ENCODE measurements around the gene NUBPL.

GRCh38 chr14:31880935-31881334 is 319.7 kb downstream of the NUBPL start:
- TF ChIP-seq CTCF (IDR thresholded peaks at IDR 0.05) (no peak), POLR2A (IDR thresholded peaks at IDR 0.05) (no peak)

All from lower leg skin (tissue), 3 donors.